ENCODE results near the gene OR5H1. TPM values are rescaled to one million over a fixed set of nuclear protein-coding genes. Genes with fewer than 3 reads are reported as not detected.

OR5H1 gene
- total and polyA plus RNA-seq, 9 of the 15 experiments (the other 6 are each of a cell fraction or from before 2014, with no cell fraction given): not detected

DNA sequence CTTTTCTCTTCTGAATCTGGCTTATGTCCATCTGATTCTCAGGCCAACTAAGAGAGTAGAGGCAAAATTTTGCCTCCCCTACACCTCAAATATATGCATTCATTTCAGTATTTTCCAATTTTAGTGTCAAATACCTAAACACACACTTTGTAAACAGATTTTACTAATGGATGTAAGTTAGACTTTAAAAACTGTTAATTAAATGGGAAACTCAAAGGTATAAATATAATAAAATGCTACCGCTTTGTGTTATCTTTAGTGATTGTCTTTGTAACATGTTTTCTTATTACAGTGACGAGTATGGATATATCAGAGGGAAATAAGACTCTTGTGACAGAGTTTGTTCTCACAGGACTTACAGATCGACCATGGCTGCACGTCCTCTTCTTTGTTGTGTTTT, 43.6 kb upstream of the OR5H1 start, which contains the start of gene OR5AC2 (continued):
- TF ChIP-seq, protein P1, sequence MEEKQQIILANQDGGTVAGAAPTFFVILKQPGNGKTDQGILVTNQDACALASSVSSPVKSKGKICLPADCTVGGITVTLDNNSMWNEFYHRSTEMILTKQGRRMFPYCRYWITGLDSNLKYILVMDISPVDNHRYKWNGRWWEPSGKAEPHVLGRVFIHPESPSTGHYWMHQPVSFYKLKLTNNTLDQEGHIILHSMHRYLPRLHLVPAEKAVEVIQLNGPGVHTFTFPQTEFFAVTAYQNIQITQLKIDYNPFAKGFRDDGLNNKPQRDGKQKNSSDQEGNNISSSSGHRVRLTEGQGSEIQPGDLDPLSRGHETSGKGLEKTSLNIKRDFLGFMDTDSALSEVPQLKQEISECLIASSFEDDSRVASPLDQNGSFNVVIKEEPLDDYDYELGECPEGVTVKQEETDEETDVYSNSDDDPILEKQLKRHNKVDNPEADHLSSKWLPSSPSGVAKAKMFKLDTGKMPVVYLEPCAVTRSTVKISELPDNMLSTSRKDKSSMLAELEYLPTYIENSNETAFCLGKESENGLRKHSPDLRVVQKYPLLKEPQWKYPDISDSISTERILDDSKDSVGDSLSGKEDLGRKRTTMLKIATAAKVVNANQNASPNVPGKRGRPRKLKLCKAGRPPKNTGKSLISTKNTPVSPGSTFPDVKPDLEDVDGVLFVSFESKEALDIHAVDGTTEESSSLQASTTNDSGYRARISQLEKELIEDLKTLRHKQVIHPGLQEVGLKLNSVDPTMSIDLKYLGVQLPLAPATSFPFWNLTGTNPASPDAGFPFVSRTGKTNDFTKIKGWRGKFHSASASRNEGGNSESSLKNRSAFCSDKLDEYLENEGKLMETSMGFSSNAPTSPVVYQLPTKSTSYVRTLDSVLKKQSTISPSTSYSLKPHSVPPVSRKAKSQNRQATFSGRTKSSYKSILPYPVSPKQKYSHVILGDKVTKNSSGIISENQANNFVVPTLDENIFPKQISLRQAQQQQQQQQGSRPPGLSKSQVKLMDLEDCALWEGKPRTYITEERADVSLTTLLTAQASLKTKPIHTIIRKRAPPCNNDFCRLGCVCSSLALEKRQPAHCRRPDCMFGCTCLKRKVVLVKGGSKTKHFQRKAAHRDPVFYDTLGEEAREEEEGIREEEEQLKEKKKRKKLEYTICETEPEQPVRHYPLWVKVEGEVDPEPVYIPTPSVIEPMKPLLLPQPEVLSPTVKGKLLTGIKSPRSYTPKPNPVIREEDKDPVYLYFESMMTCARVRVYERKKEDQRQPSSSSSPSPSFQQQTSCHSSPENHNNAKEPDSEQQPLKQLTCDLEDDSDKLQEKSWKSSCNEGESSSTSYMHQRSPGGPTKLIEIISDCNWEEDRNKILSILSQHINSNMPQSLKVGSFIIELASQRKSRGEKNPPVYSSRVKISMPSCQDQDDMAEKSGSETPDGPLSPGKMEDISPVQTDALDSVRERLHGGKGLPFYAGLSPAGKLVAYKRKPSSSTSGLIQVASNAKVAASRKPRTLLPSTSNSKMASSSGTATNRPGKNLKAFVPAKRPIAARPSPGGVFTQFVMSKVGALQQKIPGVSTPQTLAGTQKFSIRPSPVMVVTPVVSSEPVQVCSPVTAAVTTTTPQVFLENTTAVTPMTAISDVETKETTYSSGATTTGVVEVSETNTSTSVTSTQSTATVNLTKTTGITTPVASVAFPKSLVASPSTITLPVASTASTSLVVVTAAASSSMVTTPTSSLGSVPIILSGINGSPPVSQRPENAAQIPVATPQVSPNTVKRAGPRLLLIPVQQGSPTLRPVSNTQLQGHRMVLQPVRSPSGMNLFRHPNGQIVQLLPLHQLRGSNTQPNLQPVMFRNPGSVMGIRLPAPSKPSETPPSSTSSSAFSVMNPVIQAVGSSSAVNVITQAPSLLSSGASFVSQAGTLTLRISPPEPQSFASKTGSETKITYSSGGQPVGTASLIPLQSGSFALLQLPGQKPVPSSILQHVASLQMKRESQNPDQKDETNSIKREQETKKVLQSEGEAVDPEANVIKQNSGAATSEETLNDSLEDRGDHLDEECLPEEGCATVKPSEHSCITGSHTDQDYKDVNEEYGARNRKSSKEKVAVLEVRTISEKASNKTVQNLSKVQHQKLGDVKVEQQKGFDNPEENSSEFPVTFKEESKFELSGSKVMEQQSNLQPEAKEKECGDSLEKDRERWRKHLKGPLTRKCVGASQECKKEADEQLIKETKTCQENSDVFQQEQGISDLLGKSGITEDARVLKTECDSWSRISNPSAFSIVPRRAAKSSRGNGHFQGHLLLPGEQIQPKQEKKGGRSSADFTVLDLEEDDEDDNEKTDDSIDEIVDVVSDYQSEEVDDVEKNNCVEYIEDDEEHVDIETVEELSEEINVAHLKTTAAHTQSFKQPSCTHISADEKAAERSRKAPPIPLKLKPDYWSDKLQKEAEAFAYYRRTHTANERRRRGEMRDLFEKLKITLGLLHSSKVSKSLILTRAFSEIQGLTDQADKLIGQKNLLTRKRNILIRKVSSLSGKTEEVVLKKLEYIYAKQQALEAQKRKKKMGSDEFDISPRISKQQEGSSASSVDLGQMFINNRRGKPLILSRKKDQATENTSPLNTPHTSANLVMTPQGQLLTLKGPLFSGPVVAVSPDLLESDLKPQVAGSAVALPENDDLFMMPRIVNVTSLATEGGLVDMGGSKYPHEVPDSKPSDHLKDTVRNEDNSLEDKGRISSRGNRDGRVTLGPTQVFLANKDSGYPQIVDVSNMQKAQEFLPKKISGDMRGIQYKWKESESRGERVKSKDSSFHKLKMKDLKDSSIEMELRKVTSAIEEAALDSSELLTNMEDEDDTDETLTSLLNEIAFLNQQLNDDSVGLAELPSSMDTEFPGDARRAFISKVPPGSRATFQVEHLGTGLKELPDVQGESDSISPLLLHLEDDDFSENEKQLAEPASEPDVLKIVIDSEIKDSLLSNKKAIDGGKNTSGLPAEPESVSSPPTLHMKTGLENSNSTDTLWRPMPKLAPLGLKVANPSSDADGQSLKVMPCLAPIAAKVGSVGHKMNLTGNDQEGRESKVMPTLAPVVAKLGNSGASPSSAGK (IDR thresholded peaks at IDR 0.05): no peak
